Natural killer cell (primary cell): ENCODE results near the gene CNOT1. TPM values are rescaled to one million over a fixed set of nuclear protein-coding genes. Genes with fewer than 3 reads are reported as not detected.

ENCODE experiments used
- ATAC-seq, 3 donors: fragments of 150-1000 bp in 2 of 3; fragments of 200-7000 bp in 1 of 3; cut with Tn5 transposase; 1 replicate in 1 of 3; 2 replicates in 2 of 3; pipeline ENCODE4 v1.10.0; 2021; ENCODE audit warnings: mild to moderate bottlenecking in 2 of 3, moderate library complexity in 2 of 3
- DNase-seq, 2 donors: peaks; one replicate each; pipeline versions ENCODE4 v3.0.0 to v3.0.0-alpha.2; 2013 to 2021; ENCODE audit warnings: mixed read lengths in 1 of 2
- H3K27ac ChIP-seq: one replicate; pipeline ENCODE4 v1.5.1; 2013; ENCODE audit warnings: mild to moderate bottlenecking, low read length
- H3K27me3 ChIP-seq: one replicate; pipeline ENCODE4 v1.6.1; 2013; ENCODE audit warnings: low read length; ENCODE audit not compliant: control insufficient read depth, insufficient read depth
- H3K36me3 ChIP-seq: one replicate; pipeline ENCODE4 v1.6.1; 2013; ENCODE audit warnings: low read length; ENCODE audit not compliant: control insufficient read depth, insufficient read depth
- H3K4me1 ChIP-seq: one replicate; pipeline ENCODE4 v1.6.1; 2013; ENCODE audit warnings: low read length; ENCODE audit not compliant: control insufficient read depth, insufficient read depth
- H3K4me3 ChIP-seq: one replicate; pipeline ENCODE4 v1.5.1; 2013; ENCODE audit warnings: low read length
- H3K9me3 ChIP-seq: one replicate; pipeline ENCODE4 v1.6.1; 2013; ENCODE audit warnings: low read length; ENCODE audit not compliant: control insufficient read depth, insufficient read depth
- H3K27ac Mint-ChIP-seq, 2 donors: one replicate each; pipeline ENCODE4 v1.8.0; 2022; ENCODE audit warnings: mild to moderate bottlenecking in 2 of 2, mixed read lengths in 2 of 2, moderate library complexity in 1 of 2
- H3K27me3 Mint-ChIP-seq, 2 donors: one replicate each; pipeline ENCODE4 v1.8.0; 2022; ENCODE audit warnings: low read depth in 2 of 2, mixed read lengths in 2 of 2
- H3K36me3 Mint-ChIP-seq: one replicate; pipeline ENCODE4 v1.8.0; 2022; ENCODE audit warnings: mixed read lengths
- H3K4me1 Mint-ChIP-seq, 2 donors: one replicate each; pipeline ENCODE4 v1.8.0; 2022; ENCODE audit warnings: mixed read lengths in 2 of 2
- H3K4me3 Mint-ChIP-seq: one replicate; pipeline ENCODE4 v1.8.0; 2022; ENCODE audit warnings: mild to moderate bottlenecking, moderate library complexity, mixed read lengths
- H3K9me3 Mint-ChIP-seq, 2 donors: one replicate each; pipeline ENCODE4 v1.8.0; 2022; ENCODE audit warnings: mixed read lengths in 2 of 2
- WGBS: methylation state at CpG from one replicate; pipeline ENCODE4 v1.1.7; 2013; ENCODE audit warnings: missing lambda C conversion rate; ENCODE audit not compliant: insufficient coverage; 5-methylcytosine and 5-hydroxymethylcytosine counted together
- intact Hi-C: fragments of 100-400 bp; cut with micrococcal nuclease; formaldehyde crosslinking; loops from one replicate; pipeline ENCODE4 v1.14.2; 2022
- total RNA-seq, 4 donors: library from RNA; stranded (reverse); fragments of 120-200 nt in 1 of 4; gene quantifications; one replicate each; pipeline versions ENCODE4 v1.2.3 to v1.2.4, GENCODE V29; 2013 to 2022
- TF ChIP-seq, protein P1 (sequence below): fragments of 200-600 bp; IDR thresholded peaks from one replicate; pipeline ENCODE4 v1.8.0; 2022; ENCODE audit warnings: antibody characterized with exemption

CNOT1 gene
- total RNA-seq, 3 donors from 2014 or later (not counting 1 experiment from before 2014, with no cell fraction given): 242 to 275 (median 249) TPM

DNA sequence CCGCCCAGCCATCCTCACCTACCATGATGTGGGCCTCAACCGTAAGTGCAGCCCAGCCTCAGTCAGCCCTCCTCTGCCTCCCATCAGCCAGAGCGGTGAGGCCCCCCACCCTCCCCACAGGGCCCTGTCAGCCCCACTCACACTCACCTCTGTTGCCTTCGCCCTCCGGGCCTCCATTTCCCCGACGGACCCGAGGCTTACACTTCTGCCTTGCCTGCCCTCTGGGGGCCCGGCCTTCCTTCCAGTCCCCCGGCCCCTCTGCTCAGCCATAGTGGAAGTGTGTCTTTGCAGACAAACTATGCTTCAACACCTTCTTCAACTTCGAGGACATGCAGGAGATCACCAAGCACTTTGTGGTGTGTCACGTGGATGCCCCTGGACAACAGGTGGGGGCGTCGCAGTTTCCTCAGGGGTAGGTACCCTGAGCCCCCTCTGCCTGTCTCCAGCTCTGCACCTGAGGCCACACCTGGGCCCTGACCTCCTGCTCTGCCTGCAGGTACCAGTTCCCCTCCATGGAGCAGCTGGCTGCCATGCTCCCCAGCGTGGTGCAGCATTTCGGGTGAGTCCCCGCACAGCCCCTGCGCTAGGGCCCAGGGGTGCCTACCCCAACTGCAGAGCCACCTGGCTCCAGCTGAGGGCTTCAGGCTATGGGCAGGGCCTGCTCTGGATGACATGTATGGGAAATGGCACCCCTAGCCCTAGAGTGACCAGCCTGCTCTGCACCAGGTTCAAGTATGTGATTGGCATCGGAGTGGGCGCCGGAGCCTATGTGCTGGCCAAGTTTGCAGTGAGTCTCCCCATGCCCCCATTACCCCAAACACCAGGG lies 125.5 kb downstream of the CNOT1 start:
- no peaks in the 10 kb centered on the region for H3K9me3 Mint-ChIP-seq
- H3K27me3 Mint-ChIP-seq: peaks cover 6 to 19% of the 10 kb centered on the region in 2 donors
- DNase-seq (no peak), ATAC-seq (no peak)
- TF ChIP-seq, protein P1, sequence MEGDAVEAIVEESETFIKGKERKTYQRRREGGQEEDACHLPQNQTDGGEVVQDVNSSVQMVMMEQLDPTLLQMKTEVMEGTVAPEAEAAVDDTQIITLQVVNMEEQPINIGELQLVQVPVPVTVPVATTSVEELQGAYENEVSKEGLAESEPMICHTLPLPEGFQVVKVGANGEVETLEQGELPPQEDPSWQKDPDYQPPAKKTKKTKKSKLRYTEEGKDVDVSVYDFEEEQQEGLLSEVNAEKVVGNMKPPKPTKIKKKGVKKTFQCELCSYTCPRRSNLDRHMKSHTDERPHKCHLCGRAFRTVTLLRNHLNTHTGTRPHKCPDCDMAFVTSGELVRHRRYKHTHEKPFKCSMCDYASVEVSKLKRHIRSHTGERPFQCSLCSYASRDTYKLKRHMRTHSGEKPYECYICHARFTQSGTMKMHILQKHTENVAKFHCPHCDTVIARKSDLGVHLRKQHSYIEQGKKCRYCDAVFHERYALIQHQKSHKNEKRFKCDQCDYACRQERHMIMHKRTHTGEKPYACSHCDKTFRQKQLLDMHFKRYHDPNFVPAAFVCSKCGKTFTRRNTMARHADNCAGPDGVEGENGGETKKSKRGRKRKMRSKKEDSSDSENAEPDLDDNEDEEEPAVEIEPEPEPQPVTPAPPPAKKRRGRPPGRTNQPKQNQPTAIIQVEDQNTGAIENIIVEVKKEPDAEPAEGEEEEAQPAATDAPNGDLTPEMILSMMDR: no peak
- intact Hi-C loops: no loop called here
- H3K27ac Mint-ChIP-seq: no peak overlapping the region
- Histone ChIP-seq H3K27me3 (peaks cover 6% of the 10 kb centered on the region), H3K36me3 (no peaks in the 10 kb centered on the region), H3K4me1 (peaks cover 21% of the 10 kb centered on the region), H3K27ac (no peak overlapping the region), H3K9me3 (no peaks in the 10 kb centered on the region), H3K4me3 (no peak overlapping the region)
- WGBS: 90% methylated on average over 18 of the region's 21 CpGs
- no peak overlapping the region for H3K4me3 Mint-ChIP-seq
- no peaks in the 10 kb centered on the region for H3K36me3 Mint-ChIP-seq
- H3K4me1 Mint-ChIP-seq: peaks cover 0 to 7% of the 10 kb centered on the region in 2 donors

DNA sequence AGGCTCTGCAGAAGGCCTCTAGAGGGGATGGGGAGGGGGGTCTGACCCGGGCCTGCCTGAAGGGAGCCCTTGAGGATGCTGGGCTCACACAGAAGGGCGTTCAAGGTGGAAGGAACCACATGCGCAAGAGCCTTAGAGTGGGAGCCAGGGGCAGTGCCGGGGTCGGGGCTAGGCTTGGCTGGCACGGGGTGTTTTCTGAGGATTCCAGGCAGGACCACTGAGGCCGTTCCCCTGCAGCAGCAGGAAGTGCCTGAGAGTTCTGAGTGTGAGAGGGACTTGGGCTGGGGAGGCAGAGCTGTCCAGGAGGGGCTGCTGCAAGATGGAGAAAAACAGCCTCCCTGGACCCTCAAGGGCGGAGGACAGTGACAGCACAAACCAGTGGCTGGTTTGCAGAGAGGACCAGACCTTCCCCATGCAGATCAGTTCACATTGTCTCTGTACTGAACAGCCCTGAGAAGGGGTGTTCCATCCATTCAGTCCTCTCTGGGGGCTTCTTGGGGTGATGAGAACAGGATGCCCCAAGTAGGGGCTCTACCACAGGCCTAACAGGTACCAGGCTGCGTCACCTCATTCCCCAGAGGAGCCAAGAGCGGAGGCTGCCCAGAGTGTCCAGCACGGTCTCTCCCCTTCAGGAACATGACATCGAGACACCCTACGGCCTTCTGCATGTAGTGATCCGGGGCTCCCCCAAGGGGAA lies 126.3 kb downstream of the CNOT1 start:
- intact Hi-C loops: no loop called here
- H3K9me3 ChIP-seq: no peaks in the 10 kb centered on the region
- no peak overlapping the region for H3K4me3 Mint-ChIP-seq
- peaks cover 21% of the 10 kb centered on the region for H3K4me1 ChIP-seq
- no peaks in the 10 kb centered on the region for H3K36me3 ChIP-seq
- DNase-seq (no peak), ATAC-seq (no peak)
- no peaks in the 10 kb centered on the region for H3K9me3 Mint-ChIP-seq
- no peak overlapping the region for H3K27ac Mint-ChIP-seq
- peaks cover 0 to 7% of the 10 kb centered on the region in 2 donors for H3K4me1 Mint-ChIP-seq
- H3K27me3 Mint-ChIP-seq: peaks cover 6 to 21% of the 10 kb centered on the region in 2 donors
- TF ChIP-seq, protein P1: no peak
- no peak overlapping the region for H3K4me3 ChIP-seq
- no peak overlapping the region for H3K27ac ChIP-seq
- no peaks in the 10 kb centered on the region for H3K36me3 Mint-ChIP-seq
- H3K27me3 ChIP-seq: peaks cover 6% of the 10 kb centered on the region
- WGBS: 88% methylated on average over 14 of the region's 14 CpGs

DNA sequence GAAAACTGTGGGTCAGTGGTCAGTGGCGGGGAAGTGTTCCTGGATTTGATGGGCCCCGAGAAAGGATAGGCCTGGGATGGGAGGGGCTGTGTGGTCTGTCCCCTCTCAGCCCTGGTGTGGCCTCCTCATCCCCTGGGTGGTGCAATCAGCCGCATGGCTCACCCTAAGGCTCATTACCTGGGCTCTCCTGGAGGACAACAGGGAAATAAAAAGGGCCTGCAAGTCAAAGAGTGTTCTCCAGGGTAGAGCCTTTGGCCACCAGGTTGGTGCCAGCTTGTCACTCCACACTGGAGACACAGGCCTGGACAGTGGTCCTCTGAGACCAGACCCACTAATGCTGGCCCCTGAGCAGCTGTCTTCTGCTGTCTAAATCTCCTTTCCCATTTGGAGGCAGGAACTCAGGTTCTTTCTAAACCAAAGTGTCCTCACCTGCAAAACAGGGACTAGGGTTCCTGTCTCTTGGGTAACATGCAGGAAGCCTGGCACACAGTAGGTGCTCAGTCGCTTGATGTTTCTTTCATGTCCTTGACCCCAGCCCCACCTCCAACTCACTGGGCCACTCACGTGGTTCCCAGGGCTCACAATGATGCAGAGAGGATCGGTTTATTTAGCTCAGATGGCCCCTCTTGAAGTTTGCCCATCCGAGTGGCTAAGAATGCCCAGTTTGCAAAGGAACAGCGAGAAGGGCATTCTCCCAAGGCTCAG lies 127.3 kb downstream of the CNOT1 start:
- H3K27me3 Mint-ChIP-seq: peaks cover 6 to 21% of the 10 kb centered on the region in 2 donors
- H3K27ac Mint-ChIP-seq: no peak overlapping the region
- TF ChIP-seq, protein P1: no peak
- peaks cover 0 to 7% of the 10 kb centered on the region in 2 donors for H3K4me1 Mint-ChIP-seq
- no peak overlapping the region for H3K4me3 Mint-ChIP-seq
- Histone ChIP-seq H3K9me3 (no peaks in the 10 kb centered on the region), H3K27ac (no peak overlapping the region), H3K4me3 (no peak overlapping the region), H3K4me1 (peaks cover 21% of the 10 kb centered on the region), H3K36me3 (no peaks in the 10 kb centered on the region), H3K27me3 (peaks cover 6% of the 10 kb centered on the region)
- H3K36me3 Mint-ChIP-seq: no peaks in the 10 kb centered on the region
- intact Hi-C loops: no loop called here
- no peak for ATAC-seq
- 77% methylated on average over 8 of the region's 8 CpGs for WGBS
- no peaks in the 10 kb centered on the region for H3K9me3 Mint-ChIP-seq
- DNase-seq: no peak
